Caco-2 (cell line): ENCODE data around the gene ITPRIPL2. TPM values are rescaled to one million over a fixed set of nuclear protein-coding genes. Genes with fewer than 3 reads are reported as not detected.

Source experiments
- BruUV-seq: library from RNA; stranded (reverse); fragments of 400-500 nt; replicated peaks from 2 replicates; lab custom pipeline; 2021; lab: Mats Ljungman, UMichigan
- CTCF ChIA-PET: fragments of 300-600 bp; sonication (Branson Sonifier 250); formaldehyde crosslinking; loops from one replicate; lab custom pipeline; 2022; ENCODE audit warnings: antibody characterized with exemption; lab: Charles Lee
- POLR2A ChIA-PET: fragments of 300-600 bp; sonication (Branson Sonifier 250); formaldehyde crosslinking; loops from one replicate; lab custom pipeline; 2022; ENCODE audit warnings: antibody characterized with exemption; lab: Charles Lee
- DNase-seq, 2 experiments: peaks; one replicate each; pipeline versions ENCODE4 v3.0.0 to v3.0.0-alpha.2; 2020 to 2022
- H3K27me3 ChIP-seq: replicated peaks from 2 replicates; pipeline ENCODE4 v1.6.0; 2011; ENCODE audit warnings: low read length; ENCODE audit not compliant: control insufficient read depth, insufficient read depth
- H3K36me3 ChIP-seq: 2 replicates; pipeline ENCODE4 v1.5.1; 2011; ENCODE audit warnings: low read length; ENCODE audit not compliant: control insufficient read depth, insufficient read depth
- H3K4me1 ChIP-seq: fragments of 250-450 bp; sonication (Bioruptor Pico); 2 replicates; pipeline ENCODE4 v1.5.1; 2020; ENCODE audit warnings: mild to moderate bottlenecking
- H3K4me3 ChIP-seq: 2 replicates; pipeline ENCODE4 v1.5.1; 2011; ENCODE audit warnings: low read depth, mild to moderate bottlenecking, control low read depth, low read length
- H3K9me3 ChIP-seq: fragments of 250-450 bp; sonication (Bioruptor Pico); 2 replicates; pipeline ENCODE4 v1.5.1; 2020; ENCODE audit warnings: mild to moderate bottlenecking, moderate library complexity
- H3K27ac Mint-ChIP-seq: one replicate; pipeline ENCODE4 v1.8.0; 2022; ENCODE audit warnings: mixed read lengths; ENCODE audit not compliant: unreplicated experiment
- H3K27me3 Mint-ChIP-seq: one replicate; pipeline ENCODE4 v1.8.0; 2022; ENCODE audit warnings: mixed read lengths; ENCODE audit not compliant: insufficient read depth, unreplicated experiment
- H3K36me3 Mint-ChIP-seq: one replicate; pipeline ENCODE4 v1.8.0; 2022; ENCODE audit warnings: mild to moderate bottlenecking, mixed read lengths; ENCODE audit not compliant: insufficient read depth, unreplicated experiment
- H3K4me1 Mint-ChIP-seq: one replicate; pipeline ENCODE4 v1.8.0; 2022; ENCODE audit warnings: low read depth, mixed read lengths; ENCODE audit not compliant: unreplicated experiment
- H3K4me3 Mint-ChIP-seq: one replicate; pipeline ENCODE4 v1.8.0; 2022; ENCODE audit warnings: mild to moderate bottlenecking, moderate library complexity, mixed read lengths; ENCODE audit not compliant: unreplicated experiment
- H3K9me3 Mint-ChIP-seq: one replicate; pipeline ENCODE4 v1.8.0; 2022; ENCODE audit warnings: mixed read lengths; ENCODE audit not compliant: unreplicated experiment
- intact Hi-C: fragments of 100-400 bp; cut with micrococcal nuclease; formaldehyde crosslinking; loops from one replicate; pipeline ENCODE4 v1.10.0; 2022; ENCODE audit not compliant: unreplicated experiment
- total RNA-seq: library from RNA; stranded (reverse); gene quantifications from 2 replicates; pipeline ENCODE4 v1.2.3, GENCODE V29; 2022
- TF ChIP-seq, protein P1 (sequence below), 2 experiments: fragments of 200-600 bp in 1 of 2; IDR thresholded peaks; 1 replicate in 1 of 2; 2 replicates in 1 of 2; pipeline versions ENCODE4 v1.5.1 to v1.8.0; 2011 to 2022; ENCODE audit warnings: antibody characterized with exemption in 1 of 2, control low read depth in 1 of 2, inconsistent platforms in 1 of 2, low read depth in 1 of 2, low read length in 1 of 2, mild to moderate bottlenecking in 1 of 2, moderate library complexity in 1 of 2; ENCODE audit not compliant: insufficient read depth in 1 of 2, severe bottlenecking in 1 of 2, unreplicated experiment in 1 of 2

ITPRIPL2 gene
- total RNA-seq, 1 experiment from 2014 or later: 24.5 TPM

DNA sequence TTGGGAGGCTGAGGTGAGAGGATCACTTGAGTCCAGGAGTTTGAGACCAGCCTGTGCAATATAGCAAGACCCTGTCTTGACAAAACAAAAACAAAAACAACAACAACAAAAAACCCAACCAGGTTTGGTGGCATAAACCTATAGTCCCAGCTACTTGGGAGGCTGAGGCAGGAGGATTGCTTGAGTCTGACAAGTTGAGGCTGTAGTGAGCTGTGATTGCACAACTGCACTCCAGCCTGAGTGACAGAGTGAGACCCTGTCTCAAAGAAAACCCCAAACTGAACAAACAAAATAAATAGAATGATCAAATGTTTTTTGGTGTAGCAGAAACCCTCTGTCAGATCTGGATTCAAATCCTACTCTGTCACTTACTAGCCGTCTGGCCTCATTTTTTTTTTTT is 38.3 kb downstream of the ITPRIPL2 start:
- Histone ChIP-seq H3K4me1 (no peaks in the 10 kb centered on the region), H3K4me3 (no peak overlapping the region), H3K27me3 (no peaks in the 10 kb centered on the region), H3K36me3 (no peaks in the 10 kb centered on the region), H3K9me3 (no peaks in the 10 kb centered on the region; the same call in 1 of the 2 replicates)
- POLR2A ChIA-PET: no interaction called here
- Mint-ChIP-seq H3K4me3 (no peak overlapping the region), H3K9me3 (peaks cover 25% of the 10 kb centered on the region), H3K27ac (no peak overlapping the region), H3K36me3 (no peaks in the 10 kb centered on the region), H3K4me1 (no peaks in the 10 kb centered on the region), H3K27me3 (peaks cover 8% of the 10 kb centered on the region)
- no TSS peak for BruUV-seq
- intact Hi-C loops: no loop called here
- TF ChIP-seq, protein P1, sequence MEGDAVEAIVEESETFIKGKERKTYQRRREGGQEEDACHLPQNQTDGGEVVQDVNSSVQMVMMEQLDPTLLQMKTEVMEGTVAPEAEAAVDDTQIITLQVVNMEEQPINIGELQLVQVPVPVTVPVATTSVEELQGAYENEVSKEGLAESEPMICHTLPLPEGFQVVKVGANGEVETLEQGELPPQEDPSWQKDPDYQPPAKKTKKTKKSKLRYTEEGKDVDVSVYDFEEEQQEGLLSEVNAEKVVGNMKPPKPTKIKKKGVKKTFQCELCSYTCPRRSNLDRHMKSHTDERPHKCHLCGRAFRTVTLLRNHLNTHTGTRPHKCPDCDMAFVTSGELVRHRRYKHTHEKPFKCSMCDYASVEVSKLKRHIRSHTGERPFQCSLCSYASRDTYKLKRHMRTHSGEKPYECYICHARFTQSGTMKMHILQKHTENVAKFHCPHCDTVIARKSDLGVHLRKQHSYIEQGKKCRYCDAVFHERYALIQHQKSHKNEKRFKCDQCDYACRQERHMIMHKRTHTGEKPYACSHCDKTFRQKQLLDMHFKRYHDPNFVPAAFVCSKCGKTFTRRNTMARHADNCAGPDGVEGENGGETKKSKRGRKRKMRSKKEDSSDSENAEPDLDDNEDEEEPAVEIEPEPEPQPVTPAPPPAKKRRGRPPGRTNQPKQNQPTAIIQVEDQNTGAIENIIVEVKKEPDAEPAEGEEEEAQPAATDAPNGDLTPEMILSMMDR (IDR thresholded peaks at IDR 0.05; ENCODE audit: insufficient read depth in 1 of 2, low read depth in 1 of 2, low read length in 1 of 2, severe bottlenecking in 1 of 2, unreplicated experiment in 1 of 2): no peak
- no peak for DNase-seq
- CTCF ChIA-PET: no interaction called here

DNA sequence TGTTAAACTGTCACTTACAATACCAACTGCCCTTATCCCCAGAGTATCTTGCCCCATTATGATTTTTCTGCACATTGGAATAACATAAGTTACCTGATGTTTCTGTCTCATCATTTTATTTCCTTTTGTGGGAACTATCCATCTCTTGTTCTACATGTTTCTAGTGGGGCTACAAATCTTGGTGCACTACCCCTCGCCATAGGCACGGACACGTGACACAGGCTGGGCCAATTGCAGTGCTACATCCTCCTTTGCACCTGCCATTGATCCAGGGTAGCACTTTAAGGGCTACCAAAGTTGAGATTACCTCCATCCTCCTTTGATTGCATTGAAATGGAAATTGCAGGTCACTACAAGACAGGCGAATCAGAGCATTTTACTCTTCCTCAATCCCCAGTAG is 40.1 kb downstream of the ITPRIPL2 start:
- Histone ChIP-seq H3K36me3 (no peaks in the 10 kb centered on the region), H3K9me3 (no peaks in the 10 kb centered on the region), H3K4me1 (no peaks in the 10 kb centered on the region), H3K27me3 (no peaks in the 10 kb centered on the region), H3K4me3 (no peak overlapping the region)
- peaks cover 15% of the 10 kb centered on the region for H3K9me3 Mint-ChIP-seq
- H3K4me3 Mint-ChIP-seq: no peak overlapping the region
- ChIA-PET CTCF (interaction anchor here (0.6 kb wide), 1 partner anchor 891 kb away, joined by 3 read pairs; no protein-coding TSS in a partner anchor), POLR2A (no interaction called here)
- BruUV-seq: no TSS peak
- no peak overlapping the region for H3K27ac Mint-ChIP-seq
- no peaks in the 10 kb centered on the region for H3K36me3 Mint-ChIP-seq
- H3K27me3 Mint-ChIP-seq: peaks cover 12% of the 10 kb centered on the region
- TF ChIP-seq, protein P1 (IDR thresholded peaks at IDR 0.05; ENCODE audit: insufficient read depth in 1 of 2, low read depth in 1 of 2, low read length in 1 of 2, severe bottlenecking in 1 of 2, unreplicated experiment in 1 of 2): no peak
- peak; percentile 33 to 56 for DNase-seq
- H3K4me1 Mint-ChIP-seq: no peaks in the 10 kb centered on the region
- intact Hi-C loops: no loop called here

DNA sequence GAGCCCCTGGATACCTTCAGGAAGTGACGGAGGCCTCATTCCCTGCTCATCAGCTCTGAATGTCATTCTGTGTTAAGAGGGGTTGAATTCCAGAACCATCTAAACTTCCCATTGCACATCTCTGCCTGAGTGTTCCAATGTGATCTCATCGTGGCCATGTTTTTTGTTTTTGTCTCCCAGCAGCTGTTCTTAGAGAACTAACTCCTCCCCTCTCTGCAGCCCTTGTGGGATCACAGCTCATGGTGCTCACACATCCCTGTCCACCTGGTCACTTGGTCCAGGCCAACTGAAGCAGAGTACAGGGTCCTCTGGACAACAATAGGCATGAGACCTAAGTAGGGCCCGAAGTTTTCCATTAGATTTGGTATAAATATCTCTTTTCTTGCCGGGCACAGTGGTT is 48.3 kb downstream of the ITPRIPL2 start:
- TF ChIP-seq, protein P1 (IDR thresholded peaks at IDR 0.05; ENCODE audit: insufficient read depth in 1 of 2, low read depth in 1 of 2, low read length in 1 of 2, severe bottlenecking in 1 of 2, unreplicated experiment in 1 of 2): no peak
- peaks cover 6% of the 10 kb centered on the region for H3K9me3 ChIP-seq
- H3K27ac Mint-ChIP-seq: no peak overlapping the region
- peaks cover 4% of the 10 kb centered on the region for H3K27me3 Mint-ChIP-seq
- no TSS peak for BruUV-seq
- no peaks in the 10 kb centered on the region for H3K27me3 ChIP-seq
- no peak overlapping the region for H3K4me3 ChIP-seq
- H3K4me3 Mint-ChIP-seq: no peak overlapping the region
- DNase-seq: no peak
- peaks cover 10% of the 10 kb centered on the region for H3K9me3 Mint-ChIP-seq
- peaks cover 31% of the 10 kb centered on the region for H3K4me1 ChIP-seq
- intact Hi-C loops: no loop called here
- no peaks in the 10 kb centered on the region for H3K36me3 ChIP-seq
- ChIA-PET POLR2A (no interaction called here), CTCF (no interaction called here)
- no peaks in the 10 kb centered on the region for H3K4me1 Mint-ChIP-seq
- H3K36me3 Mint-ChIP-seq: no peaks in the 10 kb centered on the region
